Astrocyte (in vitro differentiated cells and primary cell): ENCODE results near the gene BRWD1.

Experiments
- CTCF ChIP-seq: IDR thresholded peaks from 2 replicates; pipeline ENCODE4 v1.5.1; 2011; ENCODE audit warnings: low read depth, mild to moderate bottlenecking, inconsistent platforms, low read length, moderate library complexity; ENCODE audit not compliant: insufficient read depth
- EZH2 ChIP-seq: IDR thresholded peaks from 2 replicates; pipeline ENCODE4 v1.6.1; 2012; ENCODE audit warnings: mild to moderate bottlenecking, low read length, inconsistent platforms; ENCODE audit not compliant: insufficient read depth

GRCh38 chr21:39198800-39199199 is 114.6 kb downstream of the BRWD1 start:
- TF ChIP-seq CTCF: no peak
- no peak for TF ChIP-seq EZH2
